ENCODE measurements around the gene FOXN3.

Gene FOXN3

DNA sequence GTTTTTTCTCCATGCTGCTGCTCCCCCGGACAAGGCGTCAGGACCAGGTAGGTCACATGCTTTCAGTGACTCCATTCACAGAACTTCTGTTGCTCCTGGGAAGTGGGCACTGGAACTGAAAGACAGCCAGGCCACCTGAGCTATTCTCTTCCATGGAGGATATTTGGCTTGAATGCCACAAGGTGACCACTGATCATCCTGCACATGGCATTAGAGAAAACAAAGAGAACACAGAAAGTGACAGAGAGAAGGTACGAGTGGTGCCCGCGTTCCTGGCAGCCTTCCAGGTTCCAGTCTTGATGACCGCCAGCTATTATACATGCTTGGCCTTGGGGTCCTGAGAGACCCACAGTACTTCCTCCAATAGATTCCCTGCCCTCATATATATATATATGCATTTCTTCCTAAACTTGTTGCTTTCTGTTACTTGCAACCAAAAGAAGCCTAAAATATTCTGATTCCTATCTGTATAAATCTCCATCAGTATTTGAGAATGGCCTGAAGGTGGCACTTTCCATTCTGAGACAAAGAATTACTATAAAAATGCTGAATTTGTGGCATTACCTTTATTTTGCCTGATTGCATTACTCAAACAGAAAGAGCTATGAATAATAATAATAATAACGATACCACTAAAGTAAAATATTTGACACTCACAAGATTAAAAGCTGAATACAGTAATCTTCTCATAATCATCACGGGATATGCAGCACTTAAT, 174.9 kb downstream of the FOXN3 start:
- DNase-seq (ENCODE audit: extremely low spot score): no peak
- TF ChIP-seq, protein P1, sequence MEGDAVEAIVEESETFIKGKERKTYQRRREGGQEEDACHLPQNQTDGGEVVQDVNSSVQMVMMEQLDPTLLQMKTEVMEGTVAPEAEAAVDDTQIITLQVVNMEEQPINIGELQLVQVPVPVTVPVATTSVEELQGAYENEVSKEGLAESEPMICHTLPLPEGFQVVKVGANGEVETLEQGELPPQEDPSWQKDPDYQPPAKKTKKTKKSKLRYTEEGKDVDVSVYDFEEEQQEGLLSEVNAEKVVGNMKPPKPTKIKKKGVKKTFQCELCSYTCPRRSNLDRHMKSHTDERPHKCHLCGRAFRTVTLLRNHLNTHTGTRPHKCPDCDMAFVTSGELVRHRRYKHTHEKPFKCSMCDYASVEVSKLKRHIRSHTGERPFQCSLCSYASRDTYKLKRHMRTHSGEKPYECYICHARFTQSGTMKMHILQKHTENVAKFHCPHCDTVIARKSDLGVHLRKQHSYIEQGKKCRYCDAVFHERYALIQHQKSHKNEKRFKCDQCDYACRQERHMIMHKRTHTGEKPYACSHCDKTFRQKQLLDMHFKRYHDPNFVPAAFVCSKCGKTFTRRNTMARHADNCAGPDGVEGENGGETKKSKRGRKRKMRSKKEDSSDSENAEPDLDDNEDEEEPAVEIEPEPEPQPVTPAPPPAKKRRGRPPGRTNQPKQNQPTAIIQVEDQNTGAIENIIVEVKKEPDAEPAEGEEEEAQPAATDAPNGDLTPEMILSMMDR (IDR thresholded peaks at IDR 0.05; ENCODE audit: control extremely low read depth, extremely low read depth, low read depth, missing control alignments): no peak
- ChIA-PET POLR2A (no interaction called here), CTCF (interaction anchor here (1.0 to 1.6 kb wide), 8 partner anchors 10 to 697 kb away, joined by 3 to 5 read pairs (median 4); no protein-coding TSS in a partner anchor)

DNA sequence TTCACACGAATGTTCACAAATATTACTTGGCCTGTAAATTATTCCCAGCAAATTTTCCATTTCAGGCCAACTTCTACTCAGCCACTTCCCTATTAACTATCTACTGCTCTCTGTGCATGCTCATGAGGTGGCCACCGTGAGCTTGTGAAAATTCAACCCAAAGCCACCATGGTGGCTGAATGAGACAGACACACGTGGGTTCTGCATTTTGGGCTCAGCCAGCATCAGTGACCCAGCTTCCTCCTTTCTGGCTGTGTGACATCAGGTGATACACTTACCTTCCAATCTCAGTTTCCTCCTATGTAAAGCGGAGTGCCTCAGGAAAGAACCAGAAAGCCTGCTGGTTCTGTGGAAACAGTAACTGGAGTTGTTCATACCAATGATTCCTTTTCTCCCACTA, 175.8 kb downstream of the FOXN3 start:
- TF ChIP-seq, protein P1 (IDR thresholded peaks at IDR 0.05; ENCODE audit: control extremely low read depth, extremely low read depth, low read depth, missing control alignments): no peak
- POLR2A ChIA-PET: no interaction called here
- CTCF ChIA-PET: interaction anchor here (1.0 to 1.6 kb wide), 3 partner anchors 12 to 698 kb away, joined by 3 to 4 read pairs (median 3); no protein-coding TSS in a partner anchor
- no peak for DNase-seq (ENCODE audit: extremely low spot score)

DNA sequence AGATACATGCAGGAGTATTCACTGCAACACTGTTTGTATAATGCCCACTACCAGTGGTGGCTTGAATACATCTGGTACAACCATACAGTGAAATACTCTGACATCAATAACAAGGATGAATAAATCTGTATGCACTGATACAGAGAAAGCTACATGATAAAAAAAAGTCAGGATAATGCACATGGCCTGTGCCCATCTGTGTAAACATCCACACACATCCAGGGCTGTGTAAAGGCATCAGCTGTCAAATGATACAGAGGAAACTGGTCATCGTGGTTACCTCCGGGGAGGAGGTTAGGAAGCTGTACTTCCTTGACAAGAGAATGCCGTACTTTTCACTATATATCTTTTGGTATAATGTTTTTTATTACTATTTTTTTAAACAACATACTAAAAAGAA, 176.6 kb downstream of the FOXN3 start:
- POLR2A ChIA-PET: interaction anchor here (0.5 kb wide), 1 partner anchor 536 kb away, joined by 3 read pairs; no protein-coding TSS in a partner anchor
- TF ChIP-seq, protein P1 (IDR thresholded peaks at IDR 0.05; ENCODE audit: control extremely low read depth, extremely low read depth, low read depth, missing control alignments): no peak
- DNase-seq (ENCODE audit: extremely low spot score): no peak
- CTCF ChIA-PET: no interaction called here

DNA sequence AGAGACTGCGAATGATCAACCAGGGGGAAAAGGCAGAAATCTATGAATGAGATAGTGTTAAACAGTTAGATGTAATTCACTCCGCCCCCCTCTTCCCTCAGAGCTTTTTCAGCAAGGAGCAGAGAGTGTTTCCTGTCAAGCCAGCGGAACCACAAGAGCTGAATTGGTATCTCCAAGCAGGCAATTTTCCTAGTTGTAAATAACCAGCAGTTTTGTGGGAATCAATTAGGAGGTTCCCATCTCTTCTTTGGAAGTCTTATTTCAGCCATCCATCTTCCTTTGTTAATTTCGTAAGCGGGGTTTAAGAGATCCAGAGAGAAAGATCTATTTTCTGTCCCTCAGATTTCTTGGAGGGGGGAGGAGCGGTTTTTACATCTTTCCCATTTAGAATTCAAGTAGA, 178.0 kb downstream of the FOXN3 start:
- TF ChIP-seq, protein P1 (IDR thresholded peaks at IDR 0.05; ENCODE audit: control extremely low read depth, extremely low read depth, low read depth, missing control alignments): no peak
- DNase-seq (ENCODE audit: extremely low spot score): no peak
- POLR2A ChIA-PET: no interaction called here
- CTCF ChIA-PET: interaction anchor here (1.1 to 1.8 kb wide), 3 partner anchors 27 to 554 kb away, joined by 3 read pairs; no protein-coding TSS in a partner anchor

DNA sequence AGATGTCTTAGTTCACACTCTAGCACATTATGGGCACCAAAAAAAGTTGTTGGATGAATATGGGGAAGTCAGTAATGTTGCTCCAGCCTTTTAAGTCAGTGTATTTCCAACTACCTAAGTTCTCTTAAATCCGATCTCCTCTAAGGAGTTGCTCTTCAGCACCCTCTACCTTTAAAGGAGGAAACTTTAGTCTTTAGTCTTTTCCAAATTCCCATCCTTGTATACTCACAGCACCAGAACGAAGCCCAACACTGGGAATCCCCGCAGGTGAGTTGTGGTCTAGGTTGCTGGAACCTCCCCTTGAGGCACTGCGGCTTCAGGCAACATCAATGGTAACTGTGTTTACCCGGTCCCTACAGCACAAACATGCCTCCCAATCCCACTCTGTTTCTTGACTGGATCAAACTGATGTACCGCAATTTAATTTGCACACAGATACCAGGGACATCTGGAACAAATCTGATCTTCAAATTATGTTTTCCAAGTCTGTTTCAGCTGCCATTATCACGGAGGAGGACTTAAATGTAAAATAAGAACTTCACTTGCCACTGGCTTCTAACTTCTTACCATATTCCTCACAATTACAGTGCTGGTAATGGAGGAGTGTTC, 179.0 kb downstream of the FOXN3 start:
- TF ChIP-seq, protein P1 (IDR thresholded peaks at IDR 0.05; ENCODE audit: control extremely low read depth, extremely low read depth, low read depth, missing control alignments): no peak
- ChIA-PET POLR2A (no interaction called here), CTCF (interaction anchor here (1.1 to 1.8 kb wide), 5 partner anchors 25 to 555 kb away, joined by 3 to 5 read pairs (median 3); no protein-coding TSS in a partner anchor)
- DNase-seq (ENCODE audit: extremely low spot score): no peak

DNA sequence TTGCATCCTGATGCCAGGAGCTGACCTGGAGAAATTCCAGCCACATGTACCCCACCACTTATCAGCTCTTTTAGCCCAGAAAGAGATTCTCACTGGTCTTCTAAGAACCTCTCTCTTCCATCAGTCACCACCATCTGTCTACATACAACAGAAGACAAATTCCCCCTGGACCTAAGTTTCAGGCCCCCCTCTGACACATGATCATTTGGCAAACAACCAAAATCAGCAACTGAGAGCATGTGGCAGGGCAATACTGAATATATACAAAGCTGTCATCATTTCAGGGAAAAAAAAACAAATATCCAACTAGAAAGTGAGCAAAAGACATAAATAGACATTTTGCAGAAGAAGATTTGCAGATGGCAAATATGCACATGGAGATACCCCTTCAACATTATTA, 180.2 kb downstream of the FOXN3 start:
- DNase-seq (ENCODE audit: extremely low spot score): no peak
- ChIA-PET POLR2A (no interaction called here), CTCF (interaction anchor here (1.7 to 1.8 kb wide), 2 partner anchors 24 to 188 kb away, joined by 3 to 5 read pairs; no protein-coding TSS in a partner anchor)
- TF ChIP-seq, protein P1 (IDR thresholded peaks at IDR 0.05; ENCODE audit: control extremely low read depth, extremely low read depth, low read depth, missing control alignments): no peak
